SJCRH30 (cell line): ENCODE measurements around the gene ARMS2. TPM values are rescaled to one million over a fixed set of nuclear protein-coding genes. Genes with fewer than 3 reads are reported as not detected.

Experiments used
- DNase-seq, 2 experiments: peaks; one replicate each; pipeline ENCODE4 v3.0.0-alpha.2; 2015 to 2020
- H3K27ac ChIP-seq: fragments of 250-450 bp; sonication (Bioruptor Pico); 2 replicates; pipeline ENCODE4 v1.5.1; 2020; ENCODE audit warnings: mild to moderate bottlenecking, moderate library complexity
- H3K27me3 ChIP-seq: fragments of 250-450 bp; sonication (Bioruptor Pico); 2 replicates; pipeline ENCODE4 v1.5.1; 2020; ENCODE audit warnings: mild to moderate bottlenecking, moderate library complexity
- H3K36me3 ChIP-seq: fragments of 250-450 bp; sonication (Bioruptor Pico); 2 replicates; pipeline ENCODE4 v1.5.1; 2020; ENCODE audit warnings: mild to moderate bottlenecking, moderate library complexity
- H3K4me1 ChIP-seq: fragments of 250-450 bp; sonication (Bioruptor Pico); 2 replicates; pipeline ENCODE4 v1.5.1; 2020; ENCODE audit warnings: mild to moderate bottlenecking, moderate library complexity
- H3K4me3 ChIP-seq: fragments of 250-450 bp; sonication (Bioruptor Pico); 2 replicates; pipeline ENCODE4 v1.5.1; 2020; ENCODE audit warnings: mild to moderate bottlenecking, moderate library complexity
- H3K9me3 ChIP-seq: fragments of 250-450 bp; sonication (Bioruptor Pico); replicated peaks from 2 replicates; pipeline ENCODE4 v1.5.1; 2020; ENCODE audit warnings: mild to moderate bottlenecking, moderate library complexity
- total RNA-seq: library from RNA; depleted of rRNA; stranded (reverse); fragments of >200 nt; shearing (Covaris generic); gene quantifications from 2 replicates; pipeline ENCODE4 v1.2.3, GENCODE V29; 2014; rRNA removed

ARMS2 gene
- total RNA-seq, 1 experiment from 2014 or later: not detected

DNA sequence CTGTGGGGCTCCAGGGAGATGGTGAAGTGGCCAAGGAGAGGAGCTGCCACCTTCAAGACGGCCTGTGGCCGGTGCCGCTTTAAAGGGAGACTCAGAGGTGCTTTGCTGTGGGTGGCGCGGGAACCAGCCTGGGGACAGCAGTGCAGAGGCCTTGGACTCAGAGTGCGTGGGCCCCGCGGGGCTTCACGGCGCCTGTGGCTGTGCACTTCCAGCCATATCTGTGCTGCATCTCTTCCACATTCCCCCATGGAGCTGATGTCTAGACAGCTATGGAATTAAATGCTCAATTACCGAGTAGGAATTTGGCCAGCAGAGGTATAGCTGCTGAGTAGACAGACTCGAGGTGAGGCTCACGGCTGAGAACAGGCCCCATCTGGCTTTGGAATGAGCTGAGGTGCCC lies 48.6 kb downstream of the ARMS2 start:
- no peak for DNase-seq
- Histone ChIP-seq H3K4me3 (no peak overlapping the region), H3K9me3 (no peaks in the 10 kb centered on the region), H3K27me3 (peaks cover 11% of the 10 kb centered on the region), H3K36me3 (no peaks in the 10 kb centered on the region), H3K4me1 (peaks cover 3% of the 10 kb centered on the region; the same call in 1 of the 2 replicates), H3K27ac (no peak overlapping the region)

DNA sequence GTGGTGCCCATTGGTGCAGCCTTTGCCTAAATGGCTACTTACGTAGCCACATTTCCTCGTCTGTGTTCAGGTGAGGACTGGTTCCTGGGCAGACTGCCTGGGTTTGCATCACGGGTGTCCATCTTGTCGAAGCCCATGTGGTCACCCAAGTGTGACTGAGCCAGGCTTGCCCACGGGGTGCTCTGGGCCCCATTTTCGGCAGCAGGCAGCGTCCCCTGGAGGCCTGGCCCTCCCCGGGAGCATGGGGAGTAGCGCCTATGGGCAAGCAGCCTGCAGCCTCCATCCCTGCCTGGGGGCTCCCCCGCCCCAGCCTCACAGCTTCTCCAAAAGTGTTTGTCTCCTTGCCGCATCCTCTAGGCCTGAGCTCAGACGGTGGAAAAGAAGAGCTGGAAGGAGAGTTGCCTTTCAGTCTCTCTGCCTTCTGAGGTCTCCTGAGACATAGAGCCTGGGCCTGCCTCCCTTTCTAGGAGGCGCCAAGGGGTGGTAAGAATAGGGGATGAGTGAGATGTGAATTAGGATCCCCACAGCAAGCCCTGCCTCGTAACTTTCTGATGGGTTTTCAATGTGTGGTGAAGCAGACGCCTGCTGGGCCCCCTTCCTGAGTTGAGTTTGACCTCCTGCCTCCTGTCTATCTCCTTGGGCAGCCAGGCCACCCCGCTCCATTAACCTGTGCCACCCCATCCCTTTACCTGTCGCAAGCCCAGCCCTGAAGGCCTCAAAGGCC lies 49.6 kb downstream of the ARMS2 start:
- Histone ChIP-seq H3K36me3 (no peaks in the 10 kb centered on the region), H3K9me3 (no peaks in the 10 kb centered on the region), H3K4me3 (no peak overlapping the region), H3K4me1 (peaks cover 3% of the 10 kb centered on the region; the same call in 1 of the 2 replicates), H3K27ac (no peak overlapping the region), H3K27me3 (peaks cover 12% of the 10 kb centered on the region)
- DNase-seq: no peak

DNA sequence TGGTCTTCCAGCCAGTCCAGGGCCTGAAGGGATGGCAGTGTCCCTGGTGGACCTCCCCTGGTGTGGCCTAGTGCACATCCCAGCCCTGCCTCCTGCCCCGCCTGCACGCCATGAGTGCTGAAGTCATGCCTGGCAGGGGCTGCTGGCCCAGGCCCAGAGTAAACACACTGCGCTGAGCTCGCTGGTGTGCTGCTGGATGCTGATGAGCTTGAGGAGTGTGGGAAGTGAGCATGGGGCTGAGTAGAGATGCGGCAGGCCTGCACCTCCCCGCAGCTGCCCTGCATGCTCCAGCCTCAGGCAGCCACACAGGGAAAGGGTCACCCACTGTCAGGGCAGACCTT lies 50.1 kb downstream of the ARMS2 start:
- DNase-seq: peak; percentile 58 to 59
- Histone ChIP-seq H3K4me3 (no peak overlapping the region), H3K27ac (no peak overlapping the region), H3K4me1 (peaks cover 3% of the 10 kb centered on the region; the same call in 1 of the 2 replicates), H3K36me3 (no peaks in the 10 kb centered on the region), H3K9me3 (no peaks in the 10 kb centered on the region), H3K27me3 (peaks cover 12% of the 10 kb centered on the region)

DNA sequence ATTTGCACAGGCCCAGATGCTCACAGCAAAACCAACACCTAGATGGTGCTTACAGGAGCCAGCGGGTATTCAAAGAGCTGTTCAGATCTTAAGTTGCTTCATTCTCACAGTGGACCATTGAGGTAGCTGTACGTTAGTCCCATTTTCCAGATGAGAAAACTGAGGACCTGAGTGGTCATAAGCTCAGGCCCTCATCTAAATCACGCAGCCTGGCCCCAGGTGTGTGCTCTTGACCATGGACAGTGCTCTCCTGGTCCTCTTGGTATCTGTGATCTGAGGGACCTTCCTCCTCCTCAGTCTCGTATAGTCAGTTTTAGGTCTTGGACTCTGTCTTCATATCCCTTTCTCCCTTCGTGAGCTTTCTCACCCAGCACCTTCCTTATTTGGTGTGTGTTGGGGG lies 50.6 kb downstream of the ARMS2 start:
- Histone ChIP-seq H3K27me3 (peaks cover 12% of the 10 kb centered on the region), H3K4me1 (peaks cover 3% of the 10 kb centered on the region; the same call in 1 of the 2 replicates), H3K9me3 (no peaks in the 10 kb centered on the region), H3K36me3 (no peaks in the 10 kb centered on the region), H3K27ac (no peak overlapping the region), H3K4me3 (no peak overlapping the region)
- DNase-seq: no peak

DNA sequence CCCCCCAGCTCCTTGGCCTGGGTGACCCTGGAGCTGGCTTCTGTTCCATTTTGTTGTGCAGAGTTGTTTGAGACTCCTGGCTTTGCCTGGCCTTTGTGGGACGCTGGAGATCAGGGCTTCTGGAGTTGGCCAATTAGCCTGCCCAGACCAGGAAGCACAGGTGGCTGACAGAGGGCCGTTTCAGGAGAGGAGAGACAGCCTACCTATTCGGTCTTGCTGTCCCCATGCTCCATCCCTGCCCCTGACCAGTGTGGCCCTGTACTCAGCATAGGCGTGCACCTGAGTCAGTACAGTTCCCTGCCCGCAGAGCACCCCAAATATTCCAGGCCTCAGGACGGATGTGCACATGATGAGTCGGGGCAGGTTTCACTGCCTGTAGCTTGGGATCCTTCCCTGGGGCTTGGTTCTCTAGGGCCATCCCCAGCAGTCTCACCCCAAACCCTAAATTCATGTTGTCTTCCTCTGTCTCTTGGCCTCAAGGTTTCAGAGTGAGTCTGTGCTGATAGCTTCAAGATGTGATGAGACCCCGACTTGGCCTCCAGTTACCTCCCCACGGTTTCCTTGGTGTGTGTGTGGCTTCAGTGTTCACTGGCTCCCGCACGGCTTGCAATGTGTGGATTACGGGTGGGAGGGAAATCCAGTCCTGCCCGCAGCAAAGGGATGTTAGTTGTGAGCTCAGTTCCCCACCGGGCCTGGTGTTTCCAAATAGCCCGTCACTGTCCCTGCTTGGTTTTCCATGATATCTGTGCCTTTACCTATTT lies 51.6 kb downstream of the ARMS2 start:
- H3K4me1 ChIP-seq: peaks cover 3% of the 10 kb centered on the region; the same call in 1 of the 2 replicates
- no peaks in the 10 kb centered on the region for H3K36me3 ChIP-seq
- no peak for DNase-seq
- H3K9me3 ChIP-seq: no peaks in the 10 kb centered on the region
- no peak overlapping the region for H3K4me3 ChIP-seq
- H3K27ac ChIP-seq: no peak overlapping the region
- H3K27me3 ChIP-seq: peaks cover 14% of the 10 kb centered on the region

Other genes with a start within 250 kb of the ARMS2 start
- not detected in 2 replicates for gene BTBD16, start 183.4 kb upstream of the ARMS2 start, total RNA-seq
- 26.6 and 31.9 TPM in 2 replicates for gene PLEKHA1, start 79.9 kb upstream of the ARMS2 start, total RNA-seq
- gene HTRA1, start 6.9 kb downstream of the ARMS2 start, total RNA-seq: 1.0 and 1.5 TPM in 2 replicates
- gene DMBT1, start 106.1 kb downstream of the ARMS2 start, total RNA-seq: 4.1 and 4.2 TPM in 2 replicates
- not detected in 2 replicates for gene C10orf120, start 245.2 kb downstream of the ARMS2 start, total RNA-seq